Left cardiac atrium (tissue), 4 donors: Measurements from ENCODE around the gene RHBDD1. TPM values are rescaled to one million over a fixed set of nuclear protein-coding genes. Genes with fewer than 3 reads are reported as not detected.

Experiments used
- ATAC-seq, 2 donors: fragments of 200-7000 bp; cut with Tn5 transposase; one replicate each; pipeline ENCODE4 v1.9.1; 2020; ENCODE audit warnings: mild to moderate bottlenecking in 2 of 2, moderate library complexity in 2 of 2
- DNase-seq: peaks from one replicate; pipeline ENCODE4 v3.0.0-alpha.2; 2020
- intact Hi-C, 2 donors: fragments of 100-400 bp; cut with DNase I; formaldehyde crosslinking; loops; one replicate each; pipeline versions ENCODE4 v1.14.1 to v1.15.1; 2022 to 2023
- total RNA-seq, 2 donors: library from RNA; stranded (reverse); fragmentation: NEBNext Ultra II Directional; extraction: Animal tissue kit (Norgen Biotek cat#: 25700); gene quantifications; one replicate each; pipeline ENCODE4 v1.2.1, GENCODE V29; 2021
- donor health status: DM: no; HTN: yes; CAD: no.
- donor health status: DM: no; HTN: yes; CAD: no; lungs with severe emphysema.
- donor health status: DM: yes; HTN: yes; CAD: no.
- donor health status: Dilated cardiomyopathy.

Gene RHBDD1
- total RNA-seq, 2 donors from 2014 or later = 35.6 to 38.1 TPM

- ATAC-seq = no peak
- intact Hi-C loops = no loop called here
- no peak for DNase-seq
These were observed 66.5 kb downstream of the RHBDD1 start for GRCh38 chr2:226902041-226902966.

- intact Hi-C loops = no loop called here
- ATAC-seq (no peak), DNase-seq (no peak)
These were observed 67.3 kb downstream of the RHBDD1 start for GRCh38 chr2:226903179-226903578.

GRCh38 chr2:226904592-226904991 lies 68.7 kb downstream of the RHBDD1 start:
- intact Hi-C loops = no loop called here
- ATAC-seq (no peak), DNase-seq (no peak)

GRCh38 chr2:226905718-226906117 lies 69.9 kb downstream of the RHBDD1 start:
- ATAC-seq = no peak
- intact Hi-C loops = no loop called here

GRCh38 chr2:226906163-226906693 lies 70.4 kb downstream of the RHBDD1 start:
- DNase-seq (no peak), ATAC-seq (no peak)

More at GRCh38 chr2:226905718-226906117, 69.9 kb downstream of the RHBDD1 start:
- DNase-seq = no peak

GRCh38 chr2:226909126-226909525 lies 73.3 kb downstream of the RHBDD1 start:
- intact Hi-C loops = no loop called here
- ATAC-seq (no peak), DNase-seq (no peak)

More at GRCh38 chr2:226906163-226906693, 70.4 kb downstream of the RHBDD1 start:
- intact Hi-C loops = no loop called here

- intact Hi-C loops = no loop called here
- ATAC-seq (no peak), DNase-seq (no peak)
These were observed 74.0 kb downstream of the RHBDD1 start for GRCh38 chr2:226909836-226910235.

- intact Hi-C loops = no loop called here
- DNase-seq (no peak), ATAC-seq (no peak)
These were observed 74.5 kb downstream of the RHBDD1 start for GRCh38 chr2:226910384-226910783.

GRCh38 chr2:226911932-226912331 lies 76.1 kb downstream of the RHBDD1 start:
- DNase-seq (no peak), ATAC-seq (no peak)
- intact Hi-C loops = no loop called here

- intact Hi-C loops = no loop called here
- no peak for DNase-seq
- ATAC-seq = no peak
These were observed 77.8 kb downstream of the RHBDD1 start for GRCh38 chr2:226913641-226914040.

- ATAC-seq (no peak), DNase-seq (no peak)
- intact Hi-C loops = no loop called here
These were observed 80.0 kb downstream of the RHBDD1 start for GRCh38 chr2:226915846-226916360.

- ATAC-seq (no peak), DNase-seq (no peak)
- intact Hi-C loops = no loop called here
These were observed 80.8 kb downstream of the RHBDD1 start for GRCh38 chr2:226916669-226917068.

GRCh38 chr2:226932443-226932842 lies 96.6 kb downstream of the RHBDD1 start:
- intact Hi-C loops = no loop called here
- ATAC-seq (no peak), DNase-seq (no peak)

- ATAC-seq (no peak), DNase-seq (no peak)
- intact Hi-C loops = no loop called here
These were observed 98.8 kb downstream of the RHBDD1 start for GRCh38 chr2:226934546-226935201.

- ATAC-seq = no peak
These were observed 108.2 kb downstream of the RHBDD1 start for GRCh38 chr2:226943862-226944620.

GRCh38 chr2:226953206-226953605 lies 117.4 kb downstream of the RHBDD1 start:
- intact Hi-C loops = no loop called here
- peak; percentile 36 to 68 for ATAC-seq
- DNase-seq = no peak

More at GRCh38 chr2:226943862-226944620, 108.2 kb downstream of the RHBDD1 start:
- no peak for DNase-seq
- intact Hi-C loops = no loop called here

GRCh38 chr2:226953826-226954225 lies 118.0 kb downstream of the RHBDD1 start:
- no peak for DNase-seq
- no peak for ATAC-seq
- intact Hi-C loops = no loop called here

GRCh38 chr2:226956659-226957058 lies 120.8 kb downstream of the RHBDD1 start:
- ATAC-seq (peak; percentile 34 to 48), DNase-seq (no peak)
- intact Hi-C loops = no loop called here

GRCh38 chr2:226959418-226959817 lies 123.6 kb downstream of the RHBDD1 start:
- intact Hi-C loops = no loop called here

More at GRCh38 chr2:226959418-226959817, 123.6 kb downstream of the RHBDD1 start:
- no peak for ATAC-seq
- no peak for DNase-seq
